Peyer's patch (tissue), 4 donors: Measurements from ENCODE around the gene IL10.

Experiments
- POLR2A ChIP-seq, 2 donors: fragments of 450-650 bp; IDR thresholded peaks; one replicate each; pipeline ENCODE4 v1.5.1; 2017; ENCODE audit warnings: antibody characterized with exemption in 2 of 2, mild to moderate bottlenecking in 2 of 2, moderate library complexity in 2 of 2
- TF ChIP-seq, protein P1 (sequence below), 6 experiments: fragments of 450-650 bp in 4 of 6; fragments of 200-600 bp in 2 of 6; sonication (generic) in 1 of 6; IDR thresholded peaks; one replicate each; pipeline ENCODE4 v1.5.1; 2017 to 2019; ENCODE audit warnings: antibody characterized with exemption in 6 of 6, mild to moderate bottlenecking in 3 of 6, moderate library complexity in 1 of 6

DNA sequence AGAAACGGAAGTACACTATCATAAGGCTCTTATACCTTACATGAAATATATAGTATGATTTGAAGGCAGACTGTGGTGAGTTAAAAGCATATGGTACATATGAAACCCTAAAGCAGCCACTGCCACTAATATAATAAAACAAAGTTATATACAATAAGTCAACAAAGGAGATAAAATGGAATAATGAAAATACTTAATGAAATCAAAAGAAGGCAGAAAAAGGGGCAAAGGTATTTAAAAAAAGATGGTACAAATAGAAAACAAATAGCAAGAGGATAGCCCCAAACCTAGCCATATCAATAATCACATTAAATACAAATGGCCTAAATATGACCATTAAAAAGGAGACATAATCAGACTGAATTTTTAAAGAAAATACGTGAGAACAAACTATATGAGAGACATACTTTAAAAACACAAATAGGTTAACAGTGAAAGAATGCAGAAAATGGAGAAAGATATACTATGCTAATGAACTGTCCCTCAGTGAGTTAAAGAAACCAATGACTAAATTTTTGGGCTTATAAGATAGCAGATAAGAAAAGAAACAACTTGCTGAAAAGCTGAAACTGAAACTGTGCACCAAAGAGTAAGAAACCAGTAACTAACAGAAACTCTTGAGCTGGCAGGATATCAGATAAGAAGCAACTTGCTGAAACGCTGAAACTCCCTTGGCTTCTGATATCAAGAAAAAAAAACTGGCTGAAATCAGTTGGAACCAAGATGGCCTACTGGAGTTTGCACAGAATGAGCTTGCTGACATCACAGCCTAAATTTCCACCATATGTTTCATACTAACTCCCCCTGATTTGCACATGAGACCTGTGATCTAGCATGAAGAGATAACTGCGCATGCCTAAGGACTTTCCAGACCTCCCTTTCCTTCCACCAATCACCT is 44.3 kb upstream of the IL10 start:
- TF ChIP-seq, protein P1, sequence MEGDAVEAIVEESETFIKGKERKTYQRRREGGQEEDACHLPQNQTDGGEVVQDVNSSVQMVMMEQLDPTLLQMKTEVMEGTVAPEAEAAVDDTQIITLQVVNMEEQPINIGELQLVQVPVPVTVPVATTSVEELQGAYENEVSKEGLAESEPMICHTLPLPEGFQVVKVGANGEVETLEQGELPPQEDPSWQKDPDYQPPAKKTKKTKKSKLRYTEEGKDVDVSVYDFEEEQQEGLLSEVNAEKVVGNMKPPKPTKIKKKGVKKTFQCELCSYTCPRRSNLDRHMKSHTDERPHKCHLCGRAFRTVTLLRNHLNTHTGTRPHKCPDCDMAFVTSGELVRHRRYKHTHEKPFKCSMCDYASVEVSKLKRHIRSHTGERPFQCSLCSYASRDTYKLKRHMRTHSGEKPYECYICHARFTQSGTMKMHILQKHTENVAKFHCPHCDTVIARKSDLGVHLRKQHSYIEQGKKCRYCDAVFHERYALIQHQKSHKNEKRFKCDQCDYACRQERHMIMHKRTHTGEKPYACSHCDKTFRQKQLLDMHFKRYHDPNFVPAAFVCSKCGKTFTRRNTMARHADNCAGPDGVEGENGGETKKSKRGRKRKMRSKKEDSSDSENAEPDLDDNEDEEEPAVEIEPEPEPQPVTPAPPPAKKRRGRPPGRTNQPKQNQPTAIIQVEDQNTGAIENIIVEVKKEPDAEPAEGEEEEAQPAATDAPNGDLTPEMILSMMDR (IDR thresholded peaks at IDR 0.05): no peak
- TF ChIP-seq POLR2A (IDR thresholded peaks at IDR 0.05): no peak
